GM21529 (cell line): ENCODE measurements around the gene CAND1.
A peak's percentile ranks its signal among the peaks of the same experiment; 100 is the strongest.
"Not testable (repeated sequence)": the region's sequence is repeated elsewhere in the genome, so short reads cannot be mapped to it uniquely, and the experiment has no call there.

Experiments used
- ATAC-seq: cut with Tn5 transposase; IDR thresholded peaks from one replicate; pipeline ENCODE4 v1.9.1; 2021; ENCODE audit not compliant: unreplicated experiment

Gene CAND1

GRCh38 chr12:67339530-67339929 lies 70.4 kb downstream of the CAND1 start:
- no peak for ATAC-seq

GRCh38 chr12:67341086-67341485 lies 71.9 kb downstream of the CAND1 start:
- ATAC-seq = not testable (repeated sequence)

GRCh38 chr12:67344979-67345710 lies 76.0 kb downstream of the CAND1 start:
- ATAC-seq = no peak

- no peak for ATAC-seq
Observed at GRCh38 chr12:67348683-67349082, 79.5 kb downstream of the CAND1 start.

GRCh38 chr12:67352682-67353081 lies 83.5 kb downstream of the CAND1 start:
- no peak for ATAC-seq

- ATAC-seq = no peak
Observed at GRCh38 chr12:67354322-67354721, 85.2 kb downstream of the CAND1 start.

- ATAC-seq = no peak
Observed at GRCh38 chr12:67354966-67355365, 85.8 kb downstream of the CAND1 start.

- peak; percentile 48 for ATAC-seq
Observed at GRCh38 chr12:67355428-67356379, 86.5 kb downstream of the CAND1 start.

GRCh38 chr12:67356380-67356774 lies 87.2 kb downstream of the CAND1 start:
- ATAC-seq = no peak

- no peak for ATAC-seq
Observed at GRCh38 chr12:67357376-67358125, 88.4 kb downstream of the CAND1 start.

GRCh38 chr12:67358781-67359338 lies 89.7 kb downstream of the CAND1 start:
- no peak for ATAC-seq

GRCh38 chr12:67362526-67362925 lies 93.4 kb downstream of the CAND1 start:
- ATAC-seq = no peak

- no peak for ATAC-seq
Observed at GRCh38 chr12:67364228-67364627, 95.1 kb downstream of the CAND1 start.

GRCh38 chr12:67365131-67365530 lies 96.0 kb downstream of the CAND1 start:
- ATAC-seq = no peak

- peak; percentile 58 for ATAC-seq
Observed at GRCh38 chr12:67367843-67368242, 98.7 kb downstream of the CAND1 start.
